Lower leg skin (tissue), 3 donors: ENCODE data around the gene LRRC14B.

ENCODE experiments used
- CTCF ChIP-seq, 3 donors: fragments of 450-650 bp; IDR thresholded peaks; one replicate each; pipeline ENCODE4 v1.5.1; 2016; ENCODE audit warnings: antibody characterized with exemption in 3 of 3, mild to moderate bottlenecking in 3 of 3, moderate library complexity in 2 of 3
- POLR2A ChIP-seq, 2 donors: fragments of 450-650 bp; IDR thresholded peaks; one replicate each; pipeline ENCODE4 v1.6.1; 2016 to 2017; ENCODE audit warnings: antibody characterized with exemption in 2 of 2, mild to moderate bottlenecking in 1 of 2, moderate library complexity in 1 of 2

- TF ChIP-seq CTCF (IDR thresholded peaks at IDR 0.05), result no peak
- no peak for TF ChIP-seq POLR2A (IDR thresholded peaks at IDR 0.05)
These were observed 39.2 kb upstream of the LRRC14B start for GRCh38 chr5:152077-152476.
